ENCODE data around the gene XPNPEP2.

XPNPEP2 gene, protein sequence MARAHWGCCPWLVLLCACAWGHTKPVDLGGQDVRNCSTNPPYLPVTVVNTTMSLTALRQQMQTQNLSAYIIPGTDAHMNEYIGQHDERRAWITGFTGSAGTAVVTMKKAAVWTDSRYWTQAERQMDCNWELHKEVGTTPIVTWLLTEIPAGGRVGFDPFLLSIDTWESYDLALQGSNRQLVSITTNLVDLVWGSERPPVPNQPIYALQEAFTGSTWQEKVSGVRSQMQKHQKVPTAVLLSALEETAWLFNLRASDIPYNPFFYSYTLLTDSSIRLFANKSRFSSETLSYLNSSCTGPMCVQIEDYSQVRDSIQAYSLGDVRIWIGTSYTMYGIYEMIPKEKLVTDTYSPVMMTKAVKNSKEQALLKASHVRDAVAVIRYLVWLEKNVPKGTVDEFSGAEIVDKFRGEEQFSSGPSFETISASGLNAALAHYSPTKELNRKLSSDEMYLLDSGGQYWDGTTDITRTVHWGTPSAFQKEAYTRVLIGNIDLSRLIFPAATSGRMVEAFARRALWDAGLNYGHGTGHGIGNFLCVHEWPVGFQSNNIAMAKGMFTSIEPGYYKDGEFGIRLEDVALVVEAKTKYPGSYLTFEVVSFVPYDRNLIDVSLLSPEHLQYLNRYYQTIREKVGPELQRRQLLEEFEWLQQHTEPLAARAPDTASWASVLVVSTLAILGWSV
- total RNA-seq = 0.24 to 0.28 reads per million in 2 donors

DNA sequence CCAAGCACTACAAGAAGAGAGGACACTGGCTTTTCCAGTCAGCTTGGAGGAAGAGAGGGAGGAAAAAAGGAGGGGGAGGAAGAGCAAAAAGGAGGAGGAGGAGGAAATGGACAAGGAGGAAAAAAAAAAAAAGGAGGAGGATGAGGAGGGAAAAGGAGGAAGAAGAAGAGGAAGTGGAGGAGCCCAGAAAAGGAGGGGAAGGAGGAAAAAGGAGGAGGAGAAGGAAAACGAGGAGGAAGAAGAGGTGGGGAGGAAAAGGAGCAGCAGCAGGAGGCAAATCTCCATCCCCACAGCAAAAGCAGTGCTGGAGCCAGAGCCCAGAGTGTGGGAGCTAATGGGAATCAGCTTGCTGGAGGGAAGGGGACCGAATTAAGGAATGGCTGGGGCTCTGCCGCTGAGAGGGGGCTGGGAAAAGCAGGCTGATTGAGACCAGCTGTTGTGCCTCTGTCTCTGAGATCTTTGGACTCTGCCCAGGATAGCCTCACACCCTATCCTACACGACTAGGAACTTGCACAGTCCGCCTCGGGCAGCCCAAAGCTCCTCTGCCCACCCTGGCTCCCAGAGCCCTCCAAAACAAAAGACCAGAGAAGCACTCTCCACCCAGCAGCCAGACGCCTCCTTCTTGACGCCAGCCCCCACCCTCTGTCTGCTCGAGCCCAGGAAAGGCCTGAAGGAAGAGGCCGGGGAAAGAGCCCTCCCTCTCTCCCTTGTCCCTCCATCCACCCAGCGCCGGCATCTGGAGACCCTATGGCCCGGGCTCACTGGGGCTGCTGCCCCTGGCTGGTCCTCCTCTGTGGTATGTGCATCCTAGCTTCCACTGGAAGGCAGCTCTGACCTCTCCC lies at the start of gene XPNPEP2:
Gene XPNPEP2 (plus strand): TSS at position 514 of the 843 bp plus-strand sequence. CDS start 235 bp downstream, at position 749.
- no peak for DNase-seq

DNA sequence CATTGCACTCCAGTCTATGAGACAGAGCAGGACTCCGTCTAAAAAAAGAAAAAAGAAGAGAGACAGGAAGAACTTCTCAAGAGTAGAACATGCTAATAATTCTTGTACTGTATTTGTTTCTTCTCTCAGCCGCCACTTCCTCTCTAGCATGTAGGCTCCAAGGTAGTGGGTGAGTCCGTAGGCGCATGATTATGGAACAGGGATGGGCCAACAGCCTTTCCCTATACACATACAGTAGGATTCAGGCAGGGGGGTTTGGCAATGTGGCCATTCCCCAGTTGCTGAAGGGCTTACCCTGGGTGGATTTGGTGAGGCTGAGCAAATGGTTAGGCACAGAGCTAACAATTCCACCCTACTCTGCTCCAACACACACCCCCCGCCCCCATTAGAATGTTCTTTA lies 49.0 kb upstream of the XPNPEP2 start:
- DNase-seq = no peak

DNA sequence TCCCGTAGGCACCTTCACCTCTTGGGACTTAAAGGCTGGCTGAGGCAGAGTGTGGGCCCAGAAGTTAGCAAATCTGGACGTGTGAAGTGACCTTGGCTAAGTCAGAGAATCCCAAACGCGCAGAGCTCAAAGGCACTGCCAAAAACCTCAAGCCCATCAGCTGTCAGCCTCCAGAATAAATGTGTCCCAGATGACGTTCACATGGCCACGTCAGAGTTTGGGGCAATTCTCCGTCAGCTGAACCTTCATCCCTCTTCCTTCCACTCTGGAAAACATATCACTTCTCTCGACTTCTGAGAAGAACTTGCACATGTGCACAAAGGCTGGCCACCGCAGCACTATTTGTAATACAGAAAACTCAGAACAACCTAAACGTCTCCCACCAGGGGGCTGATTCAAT lies 48.3 kb upstream of the XPNPEP2 start:
- DNase-seq = no peak

DNA sequence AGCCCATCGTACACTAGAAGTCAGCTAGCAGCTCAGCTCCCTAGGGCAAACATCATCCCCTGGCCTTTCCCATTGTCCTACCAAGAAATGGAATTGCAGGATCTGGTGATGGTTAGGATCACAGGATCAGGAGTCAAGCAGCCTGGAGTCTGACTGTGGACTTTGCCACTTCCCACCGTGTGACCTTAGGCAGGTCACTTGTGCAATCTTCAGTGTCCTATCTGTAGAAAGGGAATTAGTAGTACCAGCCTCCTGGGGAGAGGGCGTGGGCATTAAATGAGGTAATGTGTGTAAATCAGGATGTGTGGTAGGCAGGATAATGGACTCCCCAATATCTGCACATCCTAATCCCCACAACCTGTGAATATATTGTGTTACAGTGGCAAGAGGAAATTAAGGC lies 45.4 kb upstream of the XPNPEP2 start:
- no peak for DNase-seq

DNA sequence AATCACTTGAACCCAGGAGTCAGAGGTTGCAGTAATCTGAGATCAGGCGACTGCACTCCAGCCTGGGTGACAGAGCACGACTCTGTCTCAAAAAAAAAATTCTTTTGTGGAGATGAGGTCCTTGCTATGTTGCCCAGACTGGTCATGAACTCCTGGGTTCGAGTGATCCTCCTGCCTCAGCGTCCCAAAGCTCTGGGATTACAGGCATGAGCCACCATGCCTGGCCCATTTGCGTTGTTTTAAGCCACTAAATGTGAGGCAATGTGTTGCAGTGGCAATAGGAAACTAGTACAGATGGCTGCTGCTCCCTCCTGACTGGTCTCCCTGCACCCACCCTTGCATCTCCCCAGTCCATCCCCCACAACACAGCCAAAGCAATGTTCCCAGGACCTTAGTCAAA lies 44.0 kb upstream of the XPNPEP2 start:
- DNase-seq = no peak

DNA sequence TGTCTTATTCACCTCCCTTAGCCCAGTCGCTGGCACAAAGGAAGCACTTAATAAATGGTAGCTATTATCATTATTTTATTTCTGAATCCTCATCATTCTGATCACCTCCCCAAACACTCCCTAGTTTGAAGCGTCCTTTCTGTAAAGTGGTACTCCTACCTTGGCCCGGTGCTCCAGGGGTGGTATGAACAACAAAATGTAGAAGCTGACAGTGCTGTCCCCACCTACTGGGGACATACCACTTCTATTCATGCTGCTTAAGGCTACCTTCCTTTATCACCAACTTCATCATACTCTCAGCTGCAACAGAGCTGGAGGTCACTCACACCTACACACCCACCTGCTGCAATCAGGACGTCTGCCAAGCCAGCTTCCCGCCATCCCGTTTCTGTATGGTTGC lies 43.2 kb upstream of the XPNPEP2 start:
- DNase-seq = no peak

DNA sequence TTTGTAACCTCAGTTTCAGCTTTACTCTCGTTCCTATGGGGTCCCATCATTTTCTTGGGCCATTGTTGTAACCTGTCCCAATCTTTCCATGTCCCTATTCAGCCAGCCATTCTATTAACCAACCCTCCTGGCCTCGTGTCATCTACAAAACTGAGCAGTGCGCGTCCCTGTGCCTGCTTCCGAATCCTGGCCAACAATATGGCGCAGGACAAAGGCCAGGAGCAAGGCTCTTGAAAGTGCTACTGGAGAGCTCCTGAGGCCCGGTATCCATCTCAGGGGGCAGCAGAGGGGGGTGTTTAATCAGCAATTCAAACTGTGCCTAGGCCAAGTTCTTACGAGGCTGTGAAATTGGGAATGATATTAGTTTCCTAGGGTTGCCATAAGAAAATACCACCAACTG lies 42.8 kb upstream of the XPNPEP2 start:
- DNase-seq = no peak

DNA sequence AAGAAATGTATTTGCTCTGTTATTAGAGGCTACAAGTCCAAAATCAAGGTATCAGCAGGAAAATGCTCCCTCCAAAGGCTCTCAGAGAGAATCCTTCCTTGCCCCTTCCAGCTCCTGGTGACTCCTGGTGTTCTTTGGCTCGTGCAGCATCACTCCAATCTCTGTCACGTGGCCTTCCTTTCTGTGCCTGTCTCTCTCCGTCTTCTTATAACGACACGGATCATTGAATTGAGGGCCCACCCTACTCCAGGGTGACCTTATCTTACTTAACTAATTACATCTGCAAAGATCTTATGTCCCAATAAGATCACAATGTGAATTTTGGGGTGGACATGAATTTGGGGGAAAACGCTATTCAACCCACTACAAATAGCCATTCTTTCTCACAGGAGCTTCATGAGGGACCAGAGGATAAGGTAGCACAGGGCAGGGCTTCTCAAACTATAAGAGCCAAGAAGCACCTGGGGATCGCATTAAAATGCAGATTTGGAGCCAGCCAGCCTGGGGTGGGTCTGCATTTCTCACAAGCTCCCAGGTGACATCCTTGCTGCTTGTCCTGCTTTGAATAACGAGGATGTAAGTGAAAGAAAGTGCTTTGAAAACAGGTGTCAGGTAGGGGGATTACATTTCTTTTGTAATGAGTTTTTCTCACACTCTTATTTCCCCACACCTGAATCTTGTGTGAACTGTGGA lies 42.2 kb upstream of the XPNPEP2 start:
- DNase-seq = no peak

DNA sequence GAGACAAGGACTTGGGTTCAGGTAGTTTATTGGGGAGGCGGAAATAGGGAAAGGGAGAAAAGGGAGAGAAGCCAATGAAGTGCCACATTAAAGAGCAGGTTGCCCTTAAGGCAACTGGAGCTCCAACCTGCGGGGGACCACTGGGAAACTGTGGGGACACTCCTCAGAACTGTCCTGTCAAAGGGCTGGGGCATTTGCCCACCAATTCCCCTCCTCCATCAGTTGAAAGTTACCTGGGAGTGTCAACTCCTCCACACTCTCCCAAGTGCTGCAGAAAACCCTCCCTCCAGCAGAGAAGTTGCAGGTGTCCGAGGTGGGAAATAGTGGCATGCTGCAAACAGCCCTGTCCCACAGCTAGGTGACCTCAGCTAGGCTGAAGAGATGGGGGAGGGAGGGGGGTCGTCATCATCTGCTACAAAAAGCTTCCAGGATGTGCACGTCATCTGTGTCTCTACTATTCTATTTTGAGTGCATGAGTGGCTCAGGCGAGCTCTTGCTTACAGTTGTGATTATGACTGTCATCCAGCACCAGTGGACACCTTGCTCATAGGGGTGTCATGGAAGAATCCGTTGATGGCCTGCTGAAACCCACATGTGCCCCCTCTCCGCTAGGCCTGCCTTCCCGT lies 41.5 kb upstream of the XPNPEP2 start:
- DNase-seq = no peak

DNA sequence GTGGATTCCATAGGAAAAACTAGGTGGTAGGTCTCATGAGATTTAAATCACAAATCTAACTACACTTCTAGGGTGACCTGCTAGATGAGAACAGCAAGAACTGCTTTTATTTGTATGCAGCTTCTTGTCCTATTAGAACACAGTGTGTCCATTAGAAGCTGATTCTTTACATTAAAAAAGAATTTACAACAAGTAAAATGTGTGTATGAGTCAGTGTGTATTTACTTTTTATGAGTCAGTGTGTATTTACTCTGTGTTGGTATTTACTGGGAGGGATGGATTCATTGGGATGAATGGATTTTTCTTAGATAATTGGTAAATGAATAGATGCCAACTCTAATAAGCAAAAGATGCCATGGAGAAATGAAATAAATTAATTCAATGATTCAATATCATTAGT lies 40.6 kb upstream of the XPNPEP2 start:
- DNase-seq = no peak

DNA sequence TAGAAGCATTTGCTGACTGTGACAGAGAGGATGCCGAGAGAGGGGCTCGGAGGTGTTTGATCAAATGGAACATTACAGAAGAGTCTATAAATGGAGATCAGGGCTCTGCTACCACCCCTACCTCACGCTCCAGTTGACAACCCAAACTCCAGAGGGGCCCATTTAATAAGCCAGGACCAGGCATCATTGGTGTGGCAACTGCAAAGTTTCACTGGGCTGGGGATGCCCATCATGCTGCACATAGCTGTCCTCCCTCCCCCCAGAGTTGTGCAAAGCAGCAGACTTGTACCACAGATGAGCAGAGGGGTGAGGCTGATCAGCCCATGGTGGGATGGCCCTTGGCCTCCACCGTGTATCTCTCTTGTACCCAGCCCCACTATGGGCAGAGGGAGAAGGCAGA lies 38.2 kb upstream of the XPNPEP2 start:
- DNase-seq = no peak

DNA sequence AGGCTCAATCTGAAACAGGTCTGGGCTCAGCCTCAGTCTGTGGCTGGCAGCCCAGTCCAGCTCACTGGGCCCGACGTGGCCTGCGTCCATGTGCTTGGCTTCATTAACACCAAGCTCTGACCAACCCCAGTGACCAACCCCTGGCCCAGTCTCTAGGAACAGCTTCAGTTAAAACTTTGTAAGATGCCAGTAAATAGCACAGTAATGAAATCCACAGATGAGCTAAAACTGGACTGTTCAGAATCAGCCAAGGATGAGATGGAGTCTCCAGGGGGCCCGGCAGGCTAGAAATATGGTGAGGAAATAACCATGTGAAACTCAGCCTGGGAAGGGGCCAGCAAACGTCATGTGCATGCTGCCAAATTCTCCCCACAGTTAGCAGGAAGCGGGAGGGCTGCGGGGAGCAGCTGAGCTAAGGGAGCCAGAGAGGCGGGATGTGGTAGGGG lies 37.1 kb upstream of the XPNPEP2 start:
- DNase-seq = no peak

DNA sequence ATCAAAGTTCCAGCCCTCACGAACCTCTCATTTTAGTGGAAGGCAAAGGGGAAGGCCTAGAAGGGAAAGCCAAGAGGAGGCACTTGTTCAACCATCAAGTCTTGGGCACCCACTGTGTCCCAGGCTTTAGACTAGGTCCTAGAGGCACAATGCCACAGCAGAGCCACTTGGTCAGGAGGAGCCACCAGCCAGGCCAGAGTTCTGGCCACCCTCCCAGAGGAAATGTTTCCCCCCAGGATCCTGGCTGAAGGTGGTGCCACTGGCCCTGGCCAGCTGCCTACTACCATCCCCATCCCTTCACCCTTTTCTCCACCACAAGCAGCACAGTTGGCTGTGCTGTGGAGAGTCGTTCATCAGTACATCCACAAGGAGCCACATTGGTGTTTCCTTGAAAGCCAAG lies 34.3 kb upstream of the XPNPEP2 start:
- no peak for DNase-seq

DNA sequence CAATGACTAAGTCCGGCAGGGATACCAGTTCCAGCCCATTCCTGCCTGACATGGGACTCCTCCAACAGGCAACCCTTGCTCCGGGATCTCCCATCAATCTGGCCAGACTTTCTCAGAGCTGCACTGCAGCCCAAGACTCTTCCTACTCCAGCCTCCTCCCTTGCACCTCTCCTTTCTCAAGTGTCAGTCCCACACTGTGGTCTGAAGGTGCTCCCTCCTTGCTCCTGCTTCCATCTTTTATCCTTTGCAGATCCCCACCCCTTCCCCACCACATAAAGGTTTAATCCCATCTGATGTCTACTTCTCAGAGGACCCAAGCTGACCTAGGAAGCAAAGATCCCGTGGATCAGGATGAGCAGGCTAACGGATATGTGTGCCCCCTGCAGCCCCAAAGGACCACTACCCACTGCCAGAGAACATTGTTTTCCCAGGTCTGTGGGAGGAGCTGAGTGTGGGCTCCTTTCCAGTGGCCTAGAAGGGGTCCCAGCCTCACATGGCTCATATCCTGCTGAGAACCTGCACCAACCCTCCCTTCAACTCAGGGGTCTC lies 33.3 kb upstream of the XPNPEP2 start:
- DNase-seq = no peak

DNA sequence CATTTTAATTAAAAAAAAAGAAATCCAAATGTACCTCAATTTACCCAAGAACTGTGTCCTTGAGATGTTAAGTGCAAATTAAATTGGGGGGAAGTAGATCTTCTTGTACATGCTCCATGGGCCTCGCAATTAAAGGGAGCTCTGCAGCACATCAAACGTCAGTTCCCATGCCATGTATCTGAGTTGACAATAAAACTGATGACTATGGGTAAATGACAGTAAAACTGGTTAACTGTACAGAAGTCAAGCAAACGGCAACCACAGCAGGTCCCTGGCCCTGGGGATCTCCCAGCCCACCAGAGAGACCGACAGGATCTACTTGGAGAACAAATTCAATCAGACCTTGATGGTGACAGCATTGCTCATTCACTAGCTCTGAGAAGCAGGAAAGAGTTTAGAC lies 32.8 kb upstream of the XPNPEP2 start:
- no peak for DNase-seq

DNA sequence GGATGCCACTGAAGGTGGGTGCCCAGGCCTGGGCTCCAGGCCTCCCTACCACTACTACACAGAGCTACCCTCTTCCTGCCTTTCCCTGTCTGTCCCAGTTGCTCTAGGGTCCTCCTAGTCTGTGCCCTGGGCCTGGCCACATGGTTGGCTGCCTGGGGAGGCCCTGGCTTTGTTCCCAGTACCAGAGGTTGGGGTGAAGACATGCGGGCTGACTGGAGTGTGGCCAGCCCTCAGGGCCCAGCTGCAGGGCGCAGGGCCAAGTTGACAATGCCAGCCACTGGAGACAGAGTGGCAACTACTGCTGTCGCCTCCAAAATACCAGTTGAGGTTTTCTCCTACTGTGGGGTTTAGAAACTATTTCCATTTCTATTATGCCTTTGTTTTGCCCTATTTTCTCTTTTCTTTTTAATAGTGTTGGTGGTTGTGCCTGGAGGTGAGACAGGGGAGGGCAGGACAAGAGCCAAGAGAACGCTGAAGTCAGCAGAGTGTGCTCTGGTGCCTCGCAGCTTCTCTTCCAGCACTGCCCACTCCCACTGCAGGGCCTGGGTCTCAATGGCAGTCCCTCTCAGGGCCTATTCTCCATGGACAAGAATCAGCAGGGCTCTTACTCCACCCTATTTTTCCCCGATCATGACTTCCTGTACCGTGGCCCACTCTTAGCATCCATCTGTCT lies 32.2 kb upstream of the XPNPEP2 start:
- DNase-seq = no peak

DNA sequence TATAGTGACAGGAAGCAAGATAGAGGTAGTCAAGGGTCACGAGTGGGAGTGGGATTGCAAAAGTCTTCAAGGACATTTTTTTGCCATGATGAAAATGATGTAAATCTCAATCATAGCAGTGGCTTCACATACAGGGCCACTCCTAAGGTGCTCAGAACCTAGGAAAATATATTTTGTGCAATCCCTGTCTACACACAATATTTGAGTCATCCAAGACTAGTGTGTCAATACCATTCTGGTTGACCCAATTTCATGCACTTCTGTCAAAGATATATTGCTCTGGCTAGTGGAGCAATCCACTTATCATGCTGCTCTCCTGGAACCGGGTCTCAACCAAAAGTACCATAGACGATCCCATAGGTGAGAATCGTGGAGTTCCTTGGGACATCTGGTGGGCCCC lies 24.2 kb upstream of the XPNPEP2 start:
- DNase-seq = no peak

DNA sequence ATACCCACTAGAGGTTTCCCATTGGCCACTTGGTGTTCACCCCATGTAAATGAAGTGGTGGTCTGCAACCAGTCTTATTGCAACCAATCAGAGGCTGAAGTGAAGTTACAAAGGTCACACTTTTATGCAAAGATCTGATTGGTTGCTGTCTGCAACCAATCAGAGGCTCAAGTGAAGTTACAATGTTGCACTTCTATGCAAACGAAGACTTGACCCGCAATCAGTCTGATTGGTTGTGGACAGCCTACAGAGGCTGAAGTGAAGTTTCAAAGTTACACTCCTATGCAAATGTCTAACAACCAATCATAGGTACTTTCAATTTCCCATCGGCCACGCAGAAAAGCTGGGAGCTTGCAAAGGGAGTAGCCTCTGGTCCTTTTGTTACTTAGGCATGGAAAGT lies 22.3 kb upstream of the XPNPEP2 start:
- DNase-seq = no peak

DNA sequence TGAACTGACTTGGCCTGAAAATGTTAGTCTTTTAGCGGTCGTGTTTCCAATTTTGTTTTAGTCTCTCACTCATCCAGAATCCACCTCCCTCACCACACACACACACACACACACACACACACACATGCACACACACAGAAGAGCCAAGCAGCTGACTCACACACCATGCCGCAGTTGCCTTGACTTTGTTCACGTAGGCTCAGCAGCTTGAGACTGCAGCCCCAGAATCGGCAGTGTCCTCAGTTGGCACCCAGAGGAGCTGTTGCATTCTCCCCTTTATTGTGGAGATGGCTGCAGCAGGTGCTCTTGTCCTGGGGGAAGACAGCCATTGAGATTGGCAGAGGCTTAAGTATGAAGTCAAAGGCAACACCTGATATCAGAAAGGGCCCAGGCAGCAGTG lies 20.9 kb upstream of the XPNPEP2 start:
- no peak for DNase-seq

DNA sequence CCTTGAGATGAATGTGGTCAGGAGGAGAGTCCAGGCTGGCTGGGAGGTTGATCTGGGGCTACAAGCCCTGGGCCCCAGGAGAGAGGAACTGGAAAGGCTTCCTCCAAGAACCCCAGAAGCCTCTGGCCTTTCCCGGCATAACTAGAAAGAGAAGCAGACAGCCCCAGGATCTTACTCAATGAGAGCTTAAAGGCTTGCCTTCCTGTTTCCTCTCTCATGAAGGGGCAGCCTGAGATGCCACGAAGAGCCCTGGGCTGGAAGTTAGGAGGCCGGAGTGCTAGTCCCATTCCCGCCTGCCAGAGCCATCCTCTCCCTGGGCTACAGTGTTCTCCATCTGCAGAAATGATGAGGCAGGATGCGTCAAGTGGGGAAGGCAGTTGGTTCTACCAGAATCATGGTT lies 20.1 kb upstream of the XPNPEP2 start:
- no peak for DNase-seq

DNA sequence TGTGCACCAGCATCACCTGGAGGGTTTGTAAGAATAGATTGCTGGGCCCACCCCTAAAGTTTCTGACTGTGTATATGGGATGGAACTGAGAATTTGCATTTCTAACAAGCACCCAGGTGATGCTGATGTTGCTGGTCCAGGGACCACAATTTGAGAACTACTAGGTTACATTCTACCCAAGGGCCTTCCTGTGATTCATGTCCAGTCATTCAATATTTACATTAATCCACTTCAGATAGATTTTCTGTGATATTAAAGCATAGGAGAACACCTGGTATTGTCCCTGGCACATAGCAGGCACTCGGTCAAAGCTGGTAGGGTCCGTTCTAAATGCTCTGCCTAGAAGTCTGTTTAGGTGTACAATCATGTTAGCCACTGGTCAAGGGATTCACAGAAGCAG lies 19.5 kb upstream of the XPNPEP2 start:
- DNase-seq = no peak
